H1 (cell line): ENCODE data around the gene RBM20. TPM values are rescaled to one million over a fixed set of nuclear protein-coding genes. Genes with fewer than 3 reads are reported as not detected.

ENCODE experiments used
- CTCF ChIA-PET: fragments of 300-600 bp; sonication (Branson Sonifier 250); formaldehyde crosslinking; loops from one replicate; lab custom pipeline; 2021; ENCODE audit not compliant: partially characterized antibody; lab: Charles Lee
- POLR2A ChIA-PET: fragments of 300-600 bp; sonication (Branson Sonifier 250); formaldehyde crosslinking; loops from one replicate; lab custom pipeline; 2021; ENCODE audit warnings: inconsistent platforms; ENCODE audit not compliant: partially characterized antibody; lab: Charles Lee
- DNase-seq, 2 experiments: peaks; one replicate each; pipeline versions ENCODE4 v3.0.0 to v3.0.0-alpha.2; 2010 to 2022; ENCODE audit warnings: low spot score in 2 of 2, low read depth in 1 of 2, mixed read lengths in 1 of 2
- FAIRE-seq: peaks from 2 replicates; lab custom pipeline; 2011; peaks lifted over from hg19 to GRCh38; lab: Jason Lieb, UNC
- H2AFZ ChIP-seq: 2 replicates; pipeline ENCODE4 v1.8.1; 2012; ENCODE audit warnings: low read length, inconsistent platforms
- H2AK5ac ChIP-seq: 2 replicates; pipeline ENCODE4 v1.6.1; 2013; ENCODE audit warnings: low read depth, low read length
- H2BK120ac ChIP-seq: replicated peaks from 2 replicates; pipeline ENCODE3; 2013; ENCODE audit warnings: low read depth, low read length, inconsistent platforms
- H2BK12ac ChIP-seq: 2 replicates; pipeline ENCODE4 v1.6.1; 2013; ENCODE audit warnings: low read depth, low read length
- H2BK15ac ChIP-seq: 2 replicates; pipeline ENCODE4 v1.6.1; 2013; ENCODE audit warnings: low read length
- H2BK20ac ChIP-seq: 2 replicates; pipeline ENCODE4 v1.6.1; 2013; ENCODE audit warnings: low read length
- H2BK5ac ChIP-seq: 2 replicates; pipeline ENCODE4 v1.6.1; 2013; ENCODE audit warnings: low read depth, low read length
- H3K14ac ChIP-seq: 2 replicates; pipeline ENCODE4 v1.6.1; 2013; ENCODE audit warnings: inconsistent platforms; ENCODE audit not compliant: insufficient read length
- H3K18ac ChIP-seq: 2 replicates; pipeline ENCODE4 v1.6.1; 2013; ENCODE audit warnings: low read length; ENCODE audit errors: extremely low read depth
- H3K23ac ChIP-seq: 2 replicates; pipeline ENCODE4 v1.6.1; 2013; ENCODE audit warnings: inconsistent platforms; ENCODE audit not compliant: insufficient read length
- H3K23me2 ChIP-seq: 2 replicates; pipeline ENCODE4 v1.6.1; 2013; ENCODE audit warnings: low read depth, low read length
- H3K27ac ChIP-seq: 2 replicates; pipeline ENCODE4 v1.6.1; 2011; ENCODE audit warnings: low read depth, low read length, inconsistent platforms
- H3K27me3 ChIP-seq, 4 experiments: replicated peaks in 1 of 4; 1 replicate in 1 of 4; 2 replicates in 3 of 4; pipeline versions ENCODE4 v1.6.1 to v1.8.1; 2011 to 2013; ENCODE audit warnings: low read length in 3 of 4, mild to moderate bottlenecking in 3 of 4, inconsistent platforms in 2 of 4, mixed read lengths in 2 of 4, moderate library complexity in 1 of 4; ENCODE audit not compliant: control insufficient read depth in 3 of 4, insufficient read depth in 3 of 4; ENCODE audit errors: extremely low read depth in 1 of 4
- H3K36me3 ChIP-seq, 4 experiments: 2 replicates each; pipeline versions ENCODE4 v1.6.1 to v1.8.1; 2011 to 2013; ENCODE audit warnings: mild to moderate bottlenecking in 4 of 4, low read length in 3 of 4, moderate library complexity in 2 of 4, control low read depth in 1 of 4, inconsistent platforms in 1 of 4; ENCODE audit not compliant: insufficient read depth in 4 of 4, control insufficient read depth in 2 of 4
- H3K4ac ChIP-seq: replicated peaks from 2 replicates; pipeline ENCODE3; 2013; ENCODE audit warnings: low read length, low read depth, mixed read lengths, inconsistent platforms; ENCODE audit not compliant: insufficient read length
- H3K4me1 ChIP-seq, 4 experiments: replicated peaks in 1 of 4; 1 replicate in 1 of 4; 2 replicates in 3 of 4; pipeline versions ENCODE4 v1.6.1 to v1.8.1; 2011 to 2013; ENCODE audit warnings: low read length in 3 of 4, inconsistent platforms in 2 of 4, mixed read lengths in 1 of 4; ENCODE audit not compliant: insufficient read depth in 4 of 4, control insufficient read depth in 3 of 4
- H3K4me2 ChIP-seq, 2 experiments: 2 replicates each; pipeline versions ENCODE4 v1.6.1 to v1.8.1; 2011 to 2013; ENCODE audit warnings: low read depth in 2 of 2, low read length in 2 of 2, control low read depth in 1 of 2, inconsistent platforms in 1 of 2, mild to moderate bottlenecking in 1 of 2; ENCODE audit not compliant: insufficient read depth in 1 of 2
- H3K4me3 ChIP-seq, 4 experiments: fragments of 200-600, 300-600 bp in 1 of 4; sonication (generic), shearing (Covaris generic), sonication (Bioruptor Twin) in 1 of 4; 2 replicates each; pipeline versions ENCODE4 v1.5.1 to v1.8.1; 2011 to 2016; ENCODE audit warnings: low read length in 4 of 4, low read depth in 3 of 4, control low read depth in 2 of 4, inconsistent platforms in 2 of 4, mild to moderate bottlenecking in 2 of 4, mixed read lengths in 1 of 4, moderate library complexity in 1 of 4; ENCODE audit not compliant: insufficient read depth in 2 of 4; ENCODE audit errors: extremely low read depth in 1 of 4
- H3K56ac ChIP-seq: replicated peaks from 2 replicates; pipeline ENCODE3; 2013; ENCODE audit warnings: low read depth, mild to moderate bottlenecking, mixed read lengths, low read length, inconsistent platforms; ENCODE audit not compliant: insufficient read length
- H3K79me1 ChIP-seq: 2 replicates; pipeline ENCODE4 v1.6.1; 2013; ENCODE audit warnings: low read depth, low read length, control low read depth
- H3K79me2 ChIP-seq, 2 experiments: 2 replicates each; pipeline versions ENCODE4 v1.6.1 to v1.8.1; 2012 to 2013; ENCODE audit warnings: low read length in 2 of 2, mild to moderate bottlenecking in 2 of 2, inconsistent platforms in 1 of 2; ENCODE audit not compliant: insufficient read depth in 2 of 2, control insufficient read depth in 1 of 2
- H3K9ac ChIP-seq, 4 experiments: replicated peaks in 1 of 4; 1 replicate in 1 of 4; 2 replicates in 3 of 4; pipeline versions ENCODE4 v1.6.1 to v1.8.1; 2011 to 2013; ENCODE audit warnings: low read depth in 3 of 4, low read length in 3 of 4, control low read depth in 2 of 4, mild to moderate bottlenecking in 2 of 4, moderate library complexity in 2 of 4, inconsistent platforms in 1 of 4; ENCODE audit errors: extremely low read depth in 1 of 4
- H3K9me3 ChIP-seq, 2 experiments: 2 replicates each; pipeline versions ENCODE4 v1.6.1 to v1.8.1; 2012 to 2013; ENCODE audit warnings: mild to moderate bottlenecking in 2 of 2, moderate library complexity in 2 of 2, control low read depth in 1 of 2, inconsistent platforms in 1 of 2, low read depth in 1 of 2, low read length in 1 of 2, mixed read lengths in 1 of 2; ENCODE audit not compliant: insufficient read depth in 2 of 2
- H4K20me1 ChIP-seq, 2 experiments: replicated peaks in 1 of 2; 2 replicates each; pipeline versions ENCODE3 to v1.8.1; 2011 to 2013; ENCODE audit warnings: inconsistent platforms in 2 of 2, low read length in 2 of 2, mild to moderate bottlenecking in 1 of 2; ENCODE audit not compliant: insufficient read depth in 2 of 2, control insufficient read depth in 1 of 2
- H4K5ac ChIP-seq: 2 replicates; pipeline ENCODE4 v1.6.1; 2013; ENCODE audit warnings: low read length, low read depth, mixed read lengths, inconsistent platforms; ENCODE audit not compliant: insufficient read length
- H4K8ac ChIP-seq: 2 replicates; pipeline ENCODE4 v1.8.0; 2013; ENCODE audit warnings: mild to moderate bottlenecking, moderate library complexity, low read length, inconsistent platforms; ENCODE audit not compliant: insufficient read depth; ENCODE audit errors: extremely low read depth
- H4K91ac ChIP-seq: replicated peaks from 2 replicates; pipeline ENCODE3; 2013; ENCODE audit warnings: low read length, mixed read lengths, inconsistent platforms; ENCODE audit not compliant: insufficient read length
- CHD2 ChIP-seq: IDR thresholded peaks from 2 replicates; pipeline ENCODE4 v1.6.1; 2012; ENCODE audit warnings: low read length, improper control_type of control experiment
- CREB1 ChIP-seq: IDR thresholded peaks from 2 replicates; pipeline ENCODE4 v1.6.1; 2012; ENCODE audit warnings: inconsistent platforms
- GABPA ChIP-seq: IDR thresholded peaks from 2 replicates; pipeline ENCODE4 v1.6.1; 2011; ENCODE audit warnings: mild to moderate bottlenecking, low read length, moderate library complexity, borderline replicate concordance; ENCODE audit not compliant: insufficient read depth
- HDAC2 ChIP-seq, 2 experiments: fragments of 300-600 bp in 1 of 2; sonication (generic) in 1 of 2; IDR thresholded peaks; 2 replicates each; pipeline ENCODE4 v1.6.1; 2011 to 2012; ENCODE audit warnings: low read depth in 2 of 2, low read length in 2 of 2, mild to moderate bottlenecking in 2 of 2, moderate library complexity in 2 of 2, borderline replicate concordance in 1 of 2, inconsistent platforms in 1 of 2
- KDM5A ChIP-seq: fragments of 200-600 bp; IDR thresholded peaks from 2 replicates; pipeline ENCODE4 v1.7.1; 2012; ENCODE audit warnings: mild to moderate bottlenecking, low read length, inconsistent platforms, mixed read lengths
- MAFK ChIP-seq: IDR thresholded peaks from 2 replicates; pipeline ENCODE4 v1.6.1; 2012; ENCODE audit warnings: low read depth, mild to moderate bottlenecking, improper control_type of control experiment, low read length
- RBBP5 ChIP-seq: IDR thresholded peaks from 2 replicates; pipeline ENCODE4 v1.7.1; 2012; ENCODE audit warnings: low read depth, mild to moderate bottlenecking, inconsistent platforms, low read length, moderate library complexity, borderline replicate concordance
- SP2 ChIP-seq: IDR thresholded peaks from 2 replicates; pipeline ENCODE4 v1.6.1; 2012; ENCODE audit warnings: mild to moderate bottlenecking, low read length, inconsistent platforms
- WGBS, 2 experiments: shearing (Covaris generic) in 1 of 2; methylation state at CpG; one replicate each; pipeline versions ENCODE4 v1.1.6 to v1.1.7; 2013 to 2015; ENCODE audit warnings: low lambda C conversion rate in 2 of 2, mixed read lengths in 2 of 2, inconsistent platforms in 1 of 2, low coverage in 1 of 2, missing lambda C conversion rate in 1 of 2; ENCODE audit not compliant: insufficient replicate concordance in 2 of 2, insufficient coverage in 1 of 2, insufficient read length in 1 of 2; ENCODE audit errors: extremely low coverage in 1 of 2, missing lambda C conversion rate in 1 of 2; 5-methylcytosine and 5-hydroxymethylcytosine counted together
- polyA plus RNA-seq, 7 experiments: library from polyadenylated mRNA; depleted of rRNA in 3 of 7; stranded (reverse) in 5 of 7; unstranded in 2 of 7; fragments of >200 nt in 5 of 7; fragments of 200-250 nt in 2 of 7; gene quantifications; 1 replicate in 5 of 7; 2 replicates in 1 of 7; 4 replicates in 1 of 7; pipeline versions ENCODE4 v1.2.1 to v1.2.3, GENCODE V29; 2011 to 2013; ENCODE audit warnings: missing spikeins in 2 of 7, mixed read lengths in 2 of 7
- total RNA-seq: library from RNA; stranded (reverse); fragmentation: NEBNext Ultra II Directional; extraction: Animal tissue kit (Norgen Biotek cat#: 25700); gene quantifications from 2 replicates; pipeline ENCODE4 v1.2.1, GENCODE V29; 2021
- TF ChIP-seq, protein P1 (sequence below), 3 experiments: IDR thresholded peaks; 1 replicate in 2 of 3; 2 replicates in 1 of 3; pipeline versions ENCODE4 v1.5.1 to v1.6.1; 2011; ENCODE audit warnings: low read length in 3 of 3, mild to moderate bottlenecking in 3 of 3, inconsistent platforms in 2 of 3, low read depth in 1 of 3, moderate library complexity in 1 of 3; ENCODE audit not compliant: insufficient read depth in 1 of 3; ENCODE audit errors: control extremely low read depth in 1 of 3

Gene RBM20
- total and polyA plus RNA-seq, 2 of the 8 experiments (the other 6 are each of a cell fraction or from before 2014, with no cell fraction given): 0.05 to 0.63 TPM

DNA sequence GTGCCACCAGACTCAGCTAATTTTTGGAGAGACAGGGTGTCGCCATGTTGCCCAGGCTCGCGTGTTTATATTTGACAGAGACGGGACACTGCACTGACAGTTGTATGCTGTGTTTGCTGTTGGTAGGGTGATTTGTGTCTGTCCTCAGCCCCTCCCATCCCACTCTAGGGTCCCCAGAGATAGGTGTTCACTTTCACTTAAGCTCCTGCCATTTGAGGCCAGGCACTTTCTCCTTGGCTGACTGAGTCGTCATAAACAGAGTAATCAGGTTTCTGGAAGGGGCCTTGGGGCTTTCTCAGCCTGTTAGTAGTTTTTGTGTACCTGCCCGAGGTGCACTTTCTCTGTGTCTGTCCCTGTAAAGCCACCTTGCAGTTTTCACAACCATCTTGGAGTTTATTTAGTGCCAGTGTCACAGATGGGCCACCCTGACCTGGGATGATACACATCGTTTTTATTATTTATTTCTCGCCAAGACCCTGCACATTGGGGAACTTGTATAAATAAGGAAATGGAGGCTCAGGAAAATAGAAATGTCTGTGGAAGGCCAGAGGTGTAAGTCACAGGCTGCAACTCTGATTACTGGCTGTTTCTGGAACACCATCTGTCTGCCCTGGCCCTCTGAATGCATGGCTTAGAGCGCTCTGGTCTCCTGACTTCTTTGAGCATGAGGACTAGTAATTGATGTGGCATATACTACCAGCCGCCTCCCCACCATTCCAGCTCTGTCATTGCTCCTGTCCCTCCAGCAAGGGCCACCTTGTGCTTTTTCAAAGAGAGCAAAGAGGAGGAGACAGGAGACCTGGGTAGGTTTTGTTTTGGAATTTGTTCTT, 145.7 kb downstream of the RBM20 start:
- no peak overlapping the region for H2BK15ac ChIP-seq
- H3K27me3 ChIP-seq: no peaks in the 10 kb centered on the region
- peaks cover 0 to 7% (median 3%) of the 10 kb centered on the region in 4 experiments; a peak in 3 of 7 replicates for H3K4me1 ChIP-seq
- H4K8ac ChIP-seq: no peak overlapping the region; the same call in 1 of the 2 replicates
- POLR2A ChIA-PET: no interaction called here
- H3K79me2 ChIP-seq: no peaks in the 10 kb centered on the region; a peak in 1 of 4 replicates
- H4K91ac ChIP-seq: no peak overlapping the region
- no peak overlapping the region for H3K9ac ChIP-seq
- no peaks in the 10 kb centered on the region for H3K23me2 ChIP-seq
- no peaks in the 10 kb centered on the region for H4K20me1 ChIP-seq
- DNase-seq (no peak), FAIRE-seq (no peak)
- no peak overlapping the region for H3K56ac ChIP-seq
- H3K79me1 ChIP-seq: no peaks in the 10 kb centered on the region
- CTCF ChIA-PET: interaction anchor here (0.9 to 2.4 kb wide), 3 partner anchors 9 to 21 kb away, joined by 3 to 11 read pairs (median 3); no protein-coding TSS in a partner anchor
- no peak overlapping the region; the same call in 1 of the 2 replicates for H2AFZ ChIP-seq
- H4K5ac ChIP-seq: no peak overlapping the region
- no peak overlapping the region for H3K4me3 ChIP-seq
- H3K18ac ChIP-seq: no peak overlapping the region
- H3K4me2 ChIP-seq: no peak overlapping the region
- H2BK20ac ChIP-seq: no peak overlapping the region
- no peak overlapping the region for H2AK5ac ChIP-seq
- 90% methylated on average over 10 of the region's 10 CpGs; no CpG with 5 or more reads in 1 of the 2 experiments for WGBS, 2 experiments
- H3K14ac ChIP-seq: no peak overlapping the region
- H2BK5ac ChIP-seq: no peak overlapping the region
- H3K27ac ChIP-seq: no peak overlapping the region; the same call in 1 of the 2 replicates
- no peaks in the 10 kb centered on the region for H3K9me3 ChIP-seq
- H2BK12ac ChIP-seq: no peak overlapping the region
- H3K23ac ChIP-seq: no peak overlapping the region
- no peak overlapping the region for H3K4ac ChIP-seq
- no peaks in the 10 kb centered on the region for H3K36me3 ChIP-seq
- no peak overlapping the region for H2BK120ac ChIP-seq
- TF ChIP-seq MAFK (no peak), SP2 (no peak), CHD2 (no peak), CREB1 (no peak), HDAC2 (IDR thresholded peaks at IDR 0.05; ENCODE audit: borderline replicate concordance in 1 of 2, low read depth in 2 of 2, low read length in 2 of 2) (no peak), RBBP5 (no peak), KDM5A (no peak), GABPA (no peak)
- TF ChIP-seq, protein P1, sequence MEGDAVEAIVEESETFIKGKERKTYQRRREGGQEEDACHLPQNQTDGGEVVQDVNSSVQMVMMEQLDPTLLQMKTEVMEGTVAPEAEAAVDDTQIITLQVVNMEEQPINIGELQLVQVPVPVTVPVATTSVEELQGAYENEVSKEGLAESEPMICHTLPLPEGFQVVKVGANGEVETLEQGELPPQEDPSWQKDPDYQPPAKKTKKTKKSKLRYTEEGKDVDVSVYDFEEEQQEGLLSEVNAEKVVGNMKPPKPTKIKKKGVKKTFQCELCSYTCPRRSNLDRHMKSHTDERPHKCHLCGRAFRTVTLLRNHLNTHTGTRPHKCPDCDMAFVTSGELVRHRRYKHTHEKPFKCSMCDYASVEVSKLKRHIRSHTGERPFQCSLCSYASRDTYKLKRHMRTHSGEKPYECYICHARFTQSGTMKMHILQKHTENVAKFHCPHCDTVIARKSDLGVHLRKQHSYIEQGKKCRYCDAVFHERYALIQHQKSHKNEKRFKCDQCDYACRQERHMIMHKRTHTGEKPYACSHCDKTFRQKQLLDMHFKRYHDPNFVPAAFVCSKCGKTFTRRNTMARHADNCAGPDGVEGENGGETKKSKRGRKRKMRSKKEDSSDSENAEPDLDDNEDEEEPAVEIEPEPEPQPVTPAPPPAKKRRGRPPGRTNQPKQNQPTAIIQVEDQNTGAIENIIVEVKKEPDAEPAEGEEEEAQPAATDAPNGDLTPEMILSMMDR (IDR thresholded peaks at IDR 0.05; ENCODE audit: control extremely low read depth in 1 of 3, insufficient read depth in 1 of 3, low read depth in 1 of 3, low read length in 3 of 3): no peak
